SK-N-SH (cell line): Measurements from ENCODE around the gene CRIM1. TPM values are rescaled to one million over a fixed set of nuclear protein-coding genes. Genes with fewer than 3 reads are reported as not detected.

Source experiments
- CTCF ChIA-PET: fragments of 300-600, 350-600 bp; formaldehyde crosslinking; extraction: SDS; loops from one replicate; lab custom pipeline; 2021; lab: Yijun Ruan, JAX
- POLR2A ChIA-PET: fragments of 350-600 bp; sonication (Branson Sonifier 250); formaldehyde crosslinking; extraction: SDS; loops from one replicate; lab custom pipeline; 2020; ENCODE audit warnings: antibody characterized with exemption, inconsistent platforms; lab: Yijun Ruan, JAX
- DNase-seq: peaks from one replicate; pipeline ENCODE4 v3.0.0; 2012
- H2AFZ ChIP-seq: fragments of 200-600 bp; sonication (generic); 2 replicates; pipeline ENCODE4 v1.8.1; 2016; ENCODE audit warnings: antibody characterized with exemption, mild to moderate bottlenecking, low read depth
- H3F3A ChIP-seq: fragments of 200-600 bp; sonication (generic); replicated peaks from 2 replicates; pipeline ENCODE3; 2016; ENCODE audit warnings: antibody characterized with exemption, mild to moderate bottlenecking; ENCODE audit not compliant: insufficient read depth
- H3K27ac ChIP-seq, 2 experiments: fragments of 200-500 bp in 1 of 2; fragments of 200-600 bp in 1 of 2; sonication (Bioruptor generic) in 1 of 2; sonication (generic), shearing (Covaris generic) in 1 of 2; 2 replicates each; pipeline versions ENCODE4 v1.5.1 to v1.6.1; 2014 to 2016; ENCODE audit warnings: low read depth in 2 of 2, inconsistent platforms in 1 of 2, low read length in 1 of 2, mild to moderate bottlenecking in 1 of 2, mixed read lengths in 1 of 2
- H3K27me3 ChIP-seq: fragments of 200-600 bp; sonication (generic), shearing (Covaris generic); 2 replicates; pipeline ENCODE4 v1.6.1; 2016; ENCODE audit warnings: mixed run types; ENCODE audit not compliant: insufficient read depth
- H3K36me3 ChIP-seq, 2 experiments: fragments of 200-500 bp in 1 of 2; fragments of 200-600 bp in 1 of 2; sonication (Bioruptor generic) in 1 of 2; sonication (generic) in 1 of 2; replicated peaks in 1 of 2; 2 replicates each; pipeline versions ENCODE3 to v1.5.1; 2014 to 2016; ENCODE audit warnings: low read length in 1 of 2, mild to moderate bottlenecking in 1 of 2; ENCODE audit not compliant: insufficient read depth in 2 of 2, control insufficient read depth in 1 of 2
- H3K4me1 ChIP-seq, 2 experiments: fragments of 200-500 bp in 1 of 2; fragments of 200-600 bp in 1 of 2; sonication (Bioruptor generic) in 1 of 2; sonication (generic), shearing (Covaris generic) in 1 of 2; 2 replicates each; pipeline versions ENCODE4 v1.5.1 to v1.6.1; 2014 to 2016; ENCODE audit warnings: low read depth in 1 of 2, low read length in 1 of 2, mixed run types in 1 of 2; ENCODE audit not compliant: insufficient read depth in 2 of 2, control insufficient read depth in 1 of 2
- H3K4me2 ChIP-seq: fragments of 200-600 bp; sonication (generic), shearing (Covaris generic); 2 replicates; pipeline ENCODE4 v1.6.1; 2017; ENCODE audit warnings: mixed run types
- H3K4me3 ChIP-seq, 2 experiments: fragments of 200-500 bp in 1 of 2; fragments of 200-600 bp in 1 of 2; sonication (Bioruptor generic) in 1 of 2; sonication (generic), shearing (Covaris generic) in 1 of 2; 2 replicates each; pipeline versions ENCODE4 v1.5.1 to v1.8.1; 2014 to 2016; ENCODE audit warnings: low read depth in 2 of 2, inconsistent platforms in 1 of 2, low read length in 1 of 2, mild to moderate bottlenecking in 1 of 2, mixed read lengths in 1 of 2, moderate library complexity in 1 of 2
- H3K79me2 ChIP-seq: fragments of 200-600 bp; sonication (generic); 2 replicates; pipeline ENCODE4 v1.8.1; 2017; ENCODE audit warnings: mild to moderate bottlenecking; ENCODE audit not compliant: insufficient read depth
- H3K9ac ChIP-seq: fragments of 200-600 bp; sonication (generic); 2 replicates; pipeline ENCODE4 v1.6.1; 2017; ENCODE audit warnings: mixed run types
- H3K9me2 ChIP-seq: fragments of 200-600 bp; sonication (generic); 2 replicates; pipeline ENCODE4 v1.6.1; 2017; ENCODE audit warnings: mixed run types
- H3K9me3 ChIP-seq: fragments of 200-600 bp; sonication (generic); 2 replicates; pipeline ENCODE4 v1.6.1; 2017; ENCODE audit warnings: mixed run types, mild to moderate bottlenecking, moderate library complexity
- H4K20me1 ChIP-seq: fragments of 200-600 bp; sonication (generic); 2 replicates; pipeline ENCODE4 v1.6.1; 2017; ENCODE audit warnings: mild to moderate bottlenecking, mixed run types; ENCODE audit not compliant: insufficient read depth
- CHD2 ChIP-seq: fragments of 150-350 bp; IDR thresholded peaks from 2 replicates; pipeline ENCODE4 v1.6.1; 2018; ENCODE audit warnings: low read length; ENCODE audit not compliant: partially characterized antibody
- ELF1 ChIP-seq: IDR thresholded peaks from 2 replicates; pipeline ENCODE4 v1.4.0; 2012
- EP300 ChIP-seq, 2 experiments: IDR thresholded peaks; 2 replicates each; pipeline versions ENCODE4 v1.4.0 to v1.6.1; 2012; ENCODE audit warnings: borderline replicate concordance in 1 of 2, low read depth in 1 of 2, low read length in 1 of 2
- EZH2phosphoT487 ChIP-seq: fragments of 200-600 bp; sonication (generic); IDR thresholded peaks from 2 replicates; pipeline ENCODE4 v1.6.1; 2017; ENCODE audit warnings: low read depth, mixed run types, mild to moderate bottlenecking, antibody characterized with exemption, moderate library complexity, borderline replicate concordance
- FOXM1 ChIP-seq: IDR thresholded peaks from 2 replicates; pipeline ENCODE4 v1.4.0; 2012; ENCODE audit warnings: low read depth, mild to moderate bottlenecking
- GATA2 ChIP-seq: sonication (generic); formaldehyde crosslinking; IDR thresholded peaks from 2 replicates; pipeline ENCODE4 v1.5.0; 2020; ENCODE audit warnings: mild to moderate bottlenecking, missing genetic modification reagents
- JUND ChIP-seq: IDR thresholded peaks from 2 replicates; pipeline ENCODE4 v1.4.0; 2012
- MAX ChIP-seq: IDR thresholded peaks from 2 replicates; pipeline ENCODE4 v1.4.0; 2012; ENCODE audit warnings: low read depth
- MXI1 ChIP-seq: IDR thresholded peaks from 2 replicates; pipeline ENCODE4 v1.6.1; 2012; ENCODE audit warnings: mild to moderate bottlenecking, low read depth, low read length, improper control_type of control experiment
- NRF1 ChIP-seq: IDR thresholded peaks from 2 replicates; pipeline ENCODE4 v1.6.1; 2012; ENCODE audit warnings: low read depth, mild to moderate bottlenecking, low read length
- RAD21 ChIP-seq: IDR thresholded peaks from 2 replicates; pipeline ENCODE4 v1.6.1; 2012; ENCODE audit warnings: mild to moderate bottlenecking, low read length
- RXRA ChIP-seq: IDR thresholded peaks from 2 replicates; pipeline ENCODE4 v1.4.0; 2012; ENCODE audit warnings: low read depth, mild to moderate bottlenecking, borderline replicate concordance
- SMC3 ChIP-seq: IDR thresholded peaks from 2 replicates; pipeline ENCODE4 v1.6.1; 2012; ENCODE audit warnings: low read depth, low read length, improper control_type of control experiment
- TCF12 ChIP-seq: IDR thresholded peaks from 2 replicates; pipeline ENCODE4 v1.4.0; 2012
- USF2 ChIP-seq: fragments of 150-350 bp; IDR thresholded peaks from 2 replicates; pipeline ENCODE4 v1.6.1; 2017; ENCODE audit warnings: antibody characterized with exemption, low read length, low read depth, borderline replicate concordance
- WGBS: methylation state at CpG from one replicate; pipeline ENCODE4 v1.1.6; 2017; ENCODE audit warnings: low lambda C conversion rate; 5-methylcytosine and 5-hydroxymethylcytosine counted together
- polyA plus RNA-seq, 3 experiments: library from polyadenylated mRNA; depleted of rRNA; stranded (reverse); fragments of >200 nt; gene quantifications; 2 replicates each; pipeline ENCODE4 v1.2.3, GENCODE V29; 2012
- TF ChIP-seq, protein P1 (sequence below): fragments of 200-600 bp; sonication (generic); IDR thresholded peaks from 2 replicates; pipeline ENCODE4 v1.6.1; 2017; ENCODE audit warnings: antibody characterized with exemption, mild to moderate bottlenecking, moderate library complexity

CRIM1 gene
- polyA plus RNA-seq, 1 of the 3 experiments (the other 2 are of a cell fraction), result 244 TPM

- TF ChIP-seq TCF12 (no peak), EZH2phosphoT487 (no peak), CHD2 (no peak), RXRA (no peak), RAD21 (no peak), NRF1 (no peak), ELF1 (no peak)
Observed at GRCh38 chr2:36445185-36445866, 89.7 kb downstream of the CRIM1 start (continued).

DNA sequence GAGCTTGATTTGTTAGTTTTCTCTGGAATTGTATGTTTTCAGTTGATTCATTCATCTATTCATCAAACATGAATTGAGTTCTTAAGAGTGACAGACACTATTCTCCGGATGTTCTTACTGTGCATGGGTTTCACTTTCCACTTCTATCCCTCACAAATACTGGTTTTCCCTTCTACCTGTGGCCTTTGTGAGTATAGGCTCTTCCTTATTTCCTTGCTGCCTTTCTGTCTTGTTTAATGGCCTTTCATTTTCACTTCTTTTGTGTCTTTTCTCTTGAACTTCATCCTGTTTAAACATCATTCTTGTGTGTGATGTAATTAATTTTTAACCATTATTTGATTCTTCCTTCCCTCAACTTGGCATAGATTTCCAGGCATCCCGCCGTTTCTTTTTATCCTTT lies 90.7 kb downstream of the CRIM1 start:
- no peak for TF ChIP-seq GATA2 (CRISPR knock-in tag)
- no peak for TF ChIP-seq SMC3
- TF ChIP-seq MXI1, result no peak
- no peak for TF ChIP-seq EP300 (IDR thresholded peaks at IDR 0.05; ENCODE audit: borderline replicate concordance in 1 of 2, low read depth in 1 of 2, low read length in 1 of 2)
- TF ChIP-seq FOXM1, result no peak
- TF ChIP-seq JUND, result no peak
- no peak for TF ChIP-seq EZH2phosphoT487
- TF ChIP-seq, protein P1, sequence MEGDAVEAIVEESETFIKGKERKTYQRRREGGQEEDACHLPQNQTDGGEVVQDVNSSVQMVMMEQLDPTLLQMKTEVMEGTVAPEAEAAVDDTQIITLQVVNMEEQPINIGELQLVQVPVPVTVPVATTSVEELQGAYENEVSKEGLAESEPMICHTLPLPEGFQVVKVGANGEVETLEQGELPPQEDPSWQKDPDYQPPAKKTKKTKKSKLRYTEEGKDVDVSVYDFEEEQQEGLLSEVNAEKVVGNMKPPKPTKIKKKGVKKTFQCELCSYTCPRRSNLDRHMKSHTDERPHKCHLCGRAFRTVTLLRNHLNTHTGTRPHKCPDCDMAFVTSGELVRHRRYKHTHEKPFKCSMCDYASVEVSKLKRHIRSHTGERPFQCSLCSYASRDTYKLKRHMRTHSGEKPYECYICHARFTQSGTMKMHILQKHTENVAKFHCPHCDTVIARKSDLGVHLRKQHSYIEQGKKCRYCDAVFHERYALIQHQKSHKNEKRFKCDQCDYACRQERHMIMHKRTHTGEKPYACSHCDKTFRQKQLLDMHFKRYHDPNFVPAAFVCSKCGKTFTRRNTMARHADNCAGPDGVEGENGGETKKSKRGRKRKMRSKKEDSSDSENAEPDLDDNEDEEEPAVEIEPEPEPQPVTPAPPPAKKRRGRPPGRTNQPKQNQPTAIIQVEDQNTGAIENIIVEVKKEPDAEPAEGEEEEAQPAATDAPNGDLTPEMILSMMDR, result no peak
- TF ChIP-seq MAX, result no peak
- no peak for TF ChIP-seq USF2
- ChIA-PET POLR2A (no interaction called here), CTCF (no interaction called here)
- no peak for DNase-seq
- H4K20me1 ChIP-seq, result no peaks in the 10 kb centered on the region
- H3K9me2 ChIP-seq, result no peaks in the 10 kb centered on the region
- H3K4me3 ChIP-seq, result no peak overlapping the region
- H3K36me3 ChIP-seq, result peaks cover 58 to 68% of the 10 kb centered on the region in 2 experiments
- no peaks in the 10 kb centered on the region for H3K9me3 ChIP-seq
- 0 out of 2 replicates have a peak overlapping the region, but pooled peaks have one; percentile 12 for H3K9ac ChIP-seq
- H3K4me2 ChIP-seq, result no peak overlapping the region; the same call in 1 of the 2 replicates
- H3K4me1 ChIP-seq, result peaks cover 4 to 76% of the 10 kb centered on the region in 2 experiments
- 67% methylated on average over 3 of the region's 3 CpGs for WGBS
- H3F3A ChIP-seq, result peaks cover 85% of the 10 kb centered on the region
- no peaks in the 10 kb centered on the region for H3K27me3 ChIP-seq
- H3K79me2 ChIP-seq, result peaks cover 96% of the 10 kb centered on the region
- peak overlapping the region in 1 of 2 experiments; percentile 95; a peak in 2 of 4 replicates for H3K27ac ChIP-seq
- no peak overlapping the region for H2AFZ ChIP-seq
